RPMI8226 (cell line): ENCODE results near the gene FADS6.
A peak's percentile ranks its signal among the peaks of the same experiment; 100 is the strongest.

Source experiments
- DNase-seq: peaks from one replicate; pipeline ENCODE4 v3.0.0-alpha.2; 2015

Gene FADS6

DNA sequence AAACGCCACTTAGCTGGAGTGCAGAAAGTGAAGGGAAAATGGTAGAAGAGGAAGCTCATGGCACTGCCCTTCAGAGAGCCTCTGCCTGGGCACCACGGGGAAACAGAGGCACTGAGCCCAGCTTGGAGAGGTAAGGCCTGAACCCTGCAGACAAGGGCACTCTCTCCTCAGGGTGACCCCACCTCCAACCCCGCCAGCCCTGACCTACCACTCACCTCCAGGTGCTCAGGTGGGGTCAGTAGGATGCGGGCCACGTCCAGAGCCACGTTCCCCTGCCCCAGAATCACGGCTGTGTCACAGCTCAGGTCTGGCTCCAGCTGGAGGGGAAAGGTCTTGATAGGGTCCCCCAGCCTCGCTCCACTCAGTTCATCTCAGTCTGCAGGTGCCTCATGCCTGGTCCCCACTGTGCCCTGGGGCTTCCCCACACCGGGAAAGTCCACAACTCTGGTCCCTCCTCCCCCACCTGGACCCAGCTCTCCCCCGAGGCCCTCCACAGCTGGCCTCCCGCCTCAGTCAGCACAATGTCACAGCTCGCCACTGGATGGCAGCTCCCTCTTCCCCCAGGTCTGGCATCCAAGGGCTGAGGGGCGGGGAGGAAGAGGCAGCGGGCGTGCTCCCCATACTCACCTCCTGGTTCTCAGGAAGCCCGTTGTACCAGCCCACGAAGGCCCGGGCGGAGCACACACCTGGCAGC, 27.8 kb downstream of the FADS6 start:
- peak; percentile 35 for DNase-seq

DNA sequence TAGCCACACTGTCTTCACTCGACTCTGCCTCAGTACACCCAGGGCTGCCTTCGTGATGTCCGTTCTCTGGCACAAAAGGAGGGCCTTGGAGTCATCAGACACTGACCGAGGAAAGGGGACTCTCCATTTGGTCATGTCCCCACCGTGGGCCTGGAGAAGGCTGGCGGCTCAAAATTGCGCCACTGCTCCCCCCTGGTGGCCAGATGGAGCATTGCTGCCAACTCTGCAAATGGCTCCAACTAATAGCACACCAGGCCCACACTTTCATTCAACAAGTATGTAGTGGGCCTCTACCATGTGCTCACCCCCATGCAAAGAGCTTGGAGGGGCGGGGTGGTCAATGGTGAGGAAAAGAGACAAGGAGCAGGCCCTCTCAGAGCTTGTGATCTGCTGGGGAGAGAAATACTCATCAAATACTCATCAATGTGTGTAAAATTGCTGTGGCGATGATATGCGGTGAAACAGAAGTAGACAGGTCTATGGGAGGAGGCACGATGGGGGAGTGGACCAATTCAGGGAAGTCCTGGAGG, 28.5 kb downstream of the FADS6 start:
- peak; percentile 74 for DNase-seq

DNA sequence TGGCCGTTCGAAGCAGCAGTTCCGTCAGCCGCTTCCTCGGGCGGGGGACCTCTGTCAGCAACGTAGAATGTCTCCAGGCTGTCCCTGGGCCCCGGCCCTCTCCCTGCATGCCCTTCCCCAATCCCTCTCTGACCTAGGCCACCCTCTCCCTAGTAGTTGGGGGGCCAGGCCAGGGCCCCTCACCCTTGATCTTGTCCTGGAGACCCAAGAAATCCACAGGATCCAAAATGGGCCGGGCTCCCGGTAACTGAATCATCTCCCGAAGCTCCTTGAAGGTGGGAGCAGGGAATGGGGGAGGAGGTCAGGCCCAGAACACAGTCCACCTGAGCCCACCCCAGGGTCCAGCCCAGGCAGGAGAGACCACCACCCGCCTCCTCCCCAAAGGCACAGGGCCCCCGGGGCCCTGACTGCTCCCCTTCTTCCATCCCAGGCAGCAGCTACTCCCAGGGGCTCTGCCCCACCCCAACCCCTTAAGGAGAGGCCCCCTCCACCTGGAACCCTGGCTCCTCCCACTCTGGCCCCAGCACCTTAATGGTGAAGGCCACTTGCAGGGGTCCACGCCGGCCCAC, 29.1 kb downstream of the FADS6 start:
- DNase-seq: no peak

DNA sequence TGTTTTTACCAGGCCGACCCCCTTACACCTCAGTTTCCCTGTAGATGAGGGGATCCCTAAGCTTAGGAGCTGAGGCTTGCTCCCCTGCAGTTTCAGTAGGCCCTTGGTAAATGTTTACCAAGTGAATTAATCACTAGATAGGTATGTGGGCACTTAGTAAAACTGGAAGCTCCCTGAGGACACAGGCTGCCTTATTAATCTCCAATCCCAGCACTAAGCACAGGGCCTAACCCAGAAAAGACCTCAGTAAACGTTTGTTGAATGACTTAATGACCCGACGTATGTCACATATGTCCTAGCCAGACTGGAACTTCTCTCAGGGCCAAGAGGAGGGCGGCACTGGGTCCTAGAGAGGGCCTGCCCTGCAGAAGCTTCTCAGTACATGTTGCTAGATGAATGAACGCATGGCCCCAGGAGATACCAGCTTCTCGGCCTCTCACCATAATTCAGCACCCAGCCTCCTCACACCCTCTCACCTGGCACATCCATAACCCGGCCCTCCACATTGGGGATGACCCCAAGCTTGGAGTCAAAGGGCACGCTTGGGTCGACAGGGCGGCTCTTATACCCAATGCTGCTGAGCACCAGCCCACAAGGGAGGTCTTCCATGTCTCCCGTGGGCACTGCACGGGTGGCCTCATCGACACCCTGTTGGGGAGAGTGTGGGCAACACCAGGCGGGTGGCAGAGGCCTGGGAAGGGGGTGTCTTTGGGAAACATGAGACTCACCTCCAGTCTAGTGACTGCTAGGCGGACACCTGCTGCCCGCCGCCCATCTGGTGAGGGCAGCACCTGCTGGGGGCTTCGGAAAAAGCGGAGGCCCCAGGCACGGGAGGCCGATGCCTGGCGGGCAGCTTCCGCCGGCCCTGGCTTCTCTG, 29.8 kb downstream of the FADS6 start:
- DNase-seq: no peak

DNA sequence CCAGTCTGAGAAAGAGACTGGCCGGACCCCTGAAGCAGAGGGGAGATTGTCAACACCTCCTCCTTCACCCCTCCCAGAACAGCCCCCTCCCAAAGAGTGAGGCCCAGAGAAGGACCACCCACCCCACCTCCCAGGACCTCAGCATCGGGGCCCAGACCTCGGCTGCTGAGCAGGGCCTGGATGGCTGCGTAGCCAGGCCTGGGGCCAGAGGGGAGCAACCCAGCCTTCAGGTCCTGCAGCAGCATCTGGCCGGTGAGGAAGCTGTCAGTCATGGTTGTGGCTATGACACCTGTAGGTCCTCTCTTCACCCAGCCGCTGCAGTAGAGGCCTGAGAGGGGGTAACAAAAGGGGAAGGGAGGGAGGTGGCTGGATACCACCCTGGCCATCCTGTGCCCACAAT, 30.5 kb downstream of the FADS6 start:
- no peak for DNase-seq

DNA sequence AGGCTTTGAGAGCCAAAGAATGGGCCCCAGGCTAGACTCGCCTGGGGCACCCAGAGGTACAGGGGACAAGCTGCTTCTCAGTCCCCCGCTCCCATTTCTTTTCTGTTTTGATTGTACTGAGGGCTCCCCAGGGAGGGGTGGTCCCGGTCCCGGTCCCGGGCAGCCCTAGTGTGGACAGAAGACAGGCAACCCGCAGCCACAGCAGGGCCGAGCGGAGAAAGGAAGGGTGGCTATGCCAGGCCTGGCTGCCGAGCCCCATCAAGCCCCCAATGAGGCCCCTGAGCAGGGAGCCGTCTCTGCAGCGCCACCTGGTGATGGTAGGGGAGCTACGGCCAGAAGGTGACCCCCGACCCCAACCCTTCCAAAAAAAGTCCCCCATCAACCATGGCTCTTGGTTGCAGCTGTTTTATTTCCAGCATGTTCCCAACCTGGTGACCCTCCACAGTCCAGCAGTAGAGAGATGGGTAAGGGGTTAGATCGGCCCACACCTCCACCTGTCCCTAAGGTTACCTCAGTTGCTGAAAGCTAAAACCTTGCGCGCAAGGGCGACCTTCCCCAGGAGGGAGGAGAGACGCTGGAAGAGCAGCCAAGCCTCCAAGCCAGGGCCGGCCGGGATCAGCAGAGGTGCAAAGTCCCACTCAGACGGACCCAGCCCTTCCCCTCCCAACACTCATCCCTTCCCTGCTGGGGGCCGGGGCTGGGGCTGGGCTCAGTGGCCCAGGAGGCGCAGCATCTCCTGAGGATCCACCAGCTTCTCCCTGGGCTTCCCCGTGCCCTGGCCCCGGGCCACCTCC, 31.1 kb downstream of the FADS6 start:
- peak; percentile 66 for DNase-seq

DNA sequence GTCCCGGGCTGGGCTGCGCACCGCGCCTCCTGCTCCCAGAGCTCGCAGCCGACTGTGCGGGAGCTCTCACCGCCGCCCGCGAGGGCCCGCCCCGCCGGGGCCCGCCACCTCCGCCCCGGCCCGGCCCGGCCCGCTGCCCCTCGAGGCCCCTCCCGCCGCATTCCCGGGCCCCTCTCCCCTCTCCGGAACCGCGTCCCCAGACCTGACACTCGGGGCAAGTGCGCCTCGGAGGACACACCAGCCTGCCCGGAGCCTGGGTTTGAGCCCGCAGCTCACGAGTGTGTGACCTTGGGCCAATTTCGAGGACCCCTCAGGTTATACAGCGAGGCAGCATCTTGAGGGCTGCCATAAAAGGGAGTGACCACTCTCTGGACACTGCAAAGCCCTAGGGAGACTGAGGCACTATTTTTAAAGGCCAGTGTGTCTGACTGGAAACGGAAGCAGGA, 31.7 kb downstream of the FADS6 start:
- no peak for DNase-seq

DNA sequence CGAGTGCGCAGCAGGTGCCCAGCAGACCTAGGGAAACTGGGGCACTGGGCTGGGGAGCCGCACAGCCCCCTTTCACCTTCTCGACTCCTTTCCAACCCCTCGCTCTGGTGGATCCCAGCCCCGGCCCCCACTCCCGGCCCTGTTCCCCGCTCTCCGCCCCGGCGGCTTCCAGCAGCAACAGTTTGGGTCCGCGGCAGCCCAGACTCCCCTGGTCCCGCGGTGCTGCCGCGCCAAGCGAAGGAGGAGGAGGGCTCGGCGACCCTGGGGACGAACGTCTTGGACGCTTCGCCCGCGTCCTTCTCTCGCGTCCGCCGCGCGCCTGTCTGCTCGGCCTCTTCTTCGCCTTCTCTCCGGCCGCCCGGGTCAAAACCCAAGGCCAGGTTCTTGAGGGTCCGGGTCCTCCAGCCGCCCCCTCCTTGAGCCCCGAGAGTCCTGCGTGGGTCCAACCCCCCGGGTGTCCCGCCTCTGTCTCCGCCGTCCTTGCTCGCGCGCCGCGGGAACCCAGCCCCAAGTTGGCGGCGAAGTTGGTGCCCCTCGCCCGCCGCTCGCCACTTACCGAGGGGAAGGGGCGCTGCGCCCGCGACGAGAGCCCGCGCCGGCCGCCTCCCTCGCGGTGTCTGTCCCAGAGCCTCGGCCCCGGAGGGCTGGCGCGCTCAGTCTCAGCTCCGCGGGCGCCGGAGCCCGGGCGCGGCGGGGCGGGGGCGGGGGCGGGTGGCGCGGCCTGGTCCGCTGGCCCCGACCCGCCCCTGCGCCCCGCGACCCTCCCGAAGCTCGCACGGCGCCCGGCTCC, 32.4 kb downstream of the FADS6 start:
- no peak for DNase-seq

DNA sequence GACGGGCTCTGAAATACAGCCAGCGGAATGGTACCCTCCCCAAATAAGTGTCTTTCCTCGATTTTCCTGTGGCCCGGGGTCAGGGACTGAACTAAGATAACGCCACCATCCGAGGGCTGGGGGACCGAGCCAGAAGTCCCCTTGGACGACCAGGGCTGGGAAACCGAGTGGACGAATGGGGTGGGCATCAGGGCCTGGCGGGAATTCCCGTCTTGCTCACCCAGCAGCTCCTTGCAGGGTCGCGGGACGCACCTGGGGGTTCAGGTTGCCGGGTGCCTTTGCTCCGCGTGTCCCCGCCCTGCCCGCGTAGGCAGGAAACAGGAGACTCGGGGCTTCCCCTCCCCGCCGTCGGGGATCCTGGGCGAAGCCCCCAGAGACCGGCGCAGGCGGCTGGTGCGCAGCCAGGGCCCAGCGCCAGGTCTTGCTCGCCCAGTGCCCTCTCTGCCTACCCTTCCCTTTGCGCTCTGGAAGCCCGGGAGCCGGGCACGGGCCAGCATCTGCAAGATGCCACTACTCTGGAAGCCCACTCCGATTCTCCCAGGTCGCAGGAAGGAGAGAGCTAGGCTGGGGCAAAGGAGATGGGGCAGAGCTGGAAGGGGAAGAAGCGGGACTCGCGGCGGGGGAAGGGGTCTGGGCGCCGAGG, 33.1 kb downstream of the FADS6 start:
- no peak for DNase-seq

DNA sequence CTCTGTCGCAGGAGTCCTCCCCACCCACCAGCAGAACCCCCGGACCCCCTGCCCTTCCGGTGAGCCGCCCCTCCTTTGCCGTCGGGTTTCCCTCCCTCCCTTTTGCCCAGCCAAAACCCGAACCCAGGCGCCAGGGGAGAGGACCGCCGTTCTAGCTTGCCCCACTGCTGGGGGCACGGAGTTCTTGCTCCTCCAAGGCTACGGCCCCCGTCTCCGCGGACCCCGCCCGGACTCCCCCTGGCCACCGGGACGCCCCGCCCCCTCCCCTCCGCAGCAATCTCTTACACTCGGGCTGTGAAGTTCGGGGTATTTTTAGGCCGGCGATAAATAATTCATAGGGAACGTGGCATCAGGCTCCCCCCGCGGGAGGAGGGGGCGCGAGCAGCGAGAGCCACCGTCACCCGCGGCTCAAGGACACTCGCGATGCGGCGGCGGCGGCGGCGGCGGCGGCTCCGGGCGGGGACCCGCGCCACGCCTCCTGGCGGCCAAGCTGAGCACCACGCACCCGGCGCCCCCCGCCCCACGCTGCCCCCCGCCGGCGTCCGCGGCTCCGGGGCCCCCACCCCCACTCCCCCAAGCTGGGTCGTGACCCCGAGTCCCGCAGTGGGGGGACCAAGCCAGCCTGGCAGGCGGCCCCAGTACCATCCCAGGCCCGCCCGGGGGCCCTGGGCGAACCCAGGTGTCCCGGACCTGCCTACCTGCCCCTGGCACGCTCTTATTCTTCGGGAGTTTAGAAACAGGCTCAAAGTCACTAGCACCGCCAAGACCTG, 33.8 kb downstream of the FADS6 start, which contains the start of gene GRIN2C:
Gene GRIN2C (minus strand): TSS at position 427 of the 770 bp plus-strand sequence. CDS start 4,793 bp downstream, outside the sequence.
- peak; percentile 35 for DNase-seq

DNA sequence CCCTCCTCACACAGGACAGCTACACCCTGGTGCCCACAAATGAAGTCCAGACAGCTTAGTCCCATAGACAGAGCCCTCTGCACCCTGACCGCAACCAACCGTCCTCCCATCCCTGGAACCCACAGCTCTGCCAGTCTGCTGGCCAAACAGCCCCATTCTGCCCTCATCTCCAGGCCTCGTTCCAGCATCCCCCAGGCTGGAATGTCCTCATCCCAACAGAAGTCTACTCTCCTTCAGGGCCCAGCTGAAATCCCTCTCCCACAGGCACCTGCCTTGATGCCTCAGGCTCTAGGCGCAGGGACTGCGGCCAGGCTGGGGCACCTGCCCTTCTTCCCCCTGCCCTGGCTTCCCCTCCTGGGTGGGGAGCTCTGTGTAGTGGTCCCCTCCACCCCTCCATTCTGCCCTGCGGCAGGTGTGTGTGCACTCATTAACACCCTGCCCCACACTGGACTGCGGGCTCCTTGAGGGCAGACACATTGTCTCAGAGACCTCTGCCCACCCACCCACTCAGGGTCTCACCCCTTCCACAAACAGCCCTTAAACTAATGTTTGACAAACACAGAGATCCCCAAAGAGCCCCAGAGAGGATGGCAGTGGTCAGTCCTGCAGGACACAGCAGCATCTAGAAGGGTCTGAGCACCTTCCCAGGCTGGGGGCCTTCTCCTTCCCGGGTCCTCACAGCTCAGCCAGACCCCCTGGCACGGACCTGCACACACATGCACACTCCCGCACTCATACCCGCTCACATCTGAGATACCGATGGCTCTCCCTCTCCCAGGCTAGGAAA, 34.6 kb downstream of the FADS6 start:
- DNase-seq: no peak

DNA sequence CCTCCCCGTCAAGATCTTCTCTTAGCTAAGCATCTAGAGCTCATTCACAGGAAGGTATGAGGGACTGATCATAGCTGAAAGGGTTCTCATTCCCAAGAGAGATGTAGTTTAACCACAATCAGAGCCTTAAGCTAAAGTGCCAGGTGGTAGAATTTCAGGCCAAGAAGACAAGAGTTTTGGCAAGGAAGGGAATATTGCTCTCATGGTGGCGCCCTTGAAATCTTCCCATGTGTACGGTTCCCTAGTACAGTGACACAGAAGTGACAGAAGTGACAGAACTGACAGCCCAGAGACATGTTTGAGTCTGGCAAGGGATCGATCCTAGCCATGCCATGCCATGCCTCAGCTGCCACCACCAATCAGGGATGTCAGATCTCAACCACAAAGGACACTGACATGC, 36.2 kb downstream of the FADS6 start:
- DNase-seq: no peak

DNA sequence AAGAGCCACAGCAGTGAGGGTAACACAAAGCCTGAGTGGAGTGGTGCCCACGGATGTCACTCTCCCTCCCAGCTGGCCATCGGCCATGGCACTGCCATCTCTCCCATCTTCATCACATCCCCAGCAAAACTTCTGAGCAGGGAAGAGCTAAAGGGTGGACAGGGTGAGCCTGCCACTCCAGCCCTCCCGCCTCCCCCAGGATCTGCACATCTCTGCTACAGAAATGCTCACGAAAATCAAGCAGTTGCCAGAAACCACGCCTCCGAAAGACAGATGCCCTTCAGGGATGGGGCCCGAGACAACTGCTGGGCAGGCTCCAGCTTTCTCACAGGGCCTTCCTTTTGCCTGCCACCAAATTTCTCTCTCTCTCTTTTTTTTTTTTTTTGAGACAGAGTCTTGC, 37.3 kb downstream of the FADS6 start:
- DNase-seq: peak; percentile 89

DNA sequence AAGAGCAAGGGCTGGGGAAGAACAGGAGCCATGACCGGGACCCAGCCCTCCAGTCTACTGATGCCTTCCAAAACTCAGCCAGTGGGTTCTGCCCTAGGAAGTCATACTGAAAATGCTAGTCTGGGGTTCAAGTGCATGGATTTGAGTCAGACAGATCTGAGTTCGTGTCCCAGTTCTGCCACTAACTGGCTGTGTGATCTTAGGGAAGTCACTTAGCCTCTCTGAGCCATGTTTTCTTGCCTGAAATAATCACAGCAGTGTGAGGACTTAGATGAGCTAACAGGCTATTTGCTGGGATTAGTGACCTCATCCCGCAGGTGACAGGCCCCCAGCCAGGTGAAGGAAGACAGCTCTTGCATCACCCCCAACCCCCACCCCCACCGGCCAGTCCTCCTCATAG, 38.1 kb downstream of the FADS6 start:
- no peak for DNase-seq

DNA sequence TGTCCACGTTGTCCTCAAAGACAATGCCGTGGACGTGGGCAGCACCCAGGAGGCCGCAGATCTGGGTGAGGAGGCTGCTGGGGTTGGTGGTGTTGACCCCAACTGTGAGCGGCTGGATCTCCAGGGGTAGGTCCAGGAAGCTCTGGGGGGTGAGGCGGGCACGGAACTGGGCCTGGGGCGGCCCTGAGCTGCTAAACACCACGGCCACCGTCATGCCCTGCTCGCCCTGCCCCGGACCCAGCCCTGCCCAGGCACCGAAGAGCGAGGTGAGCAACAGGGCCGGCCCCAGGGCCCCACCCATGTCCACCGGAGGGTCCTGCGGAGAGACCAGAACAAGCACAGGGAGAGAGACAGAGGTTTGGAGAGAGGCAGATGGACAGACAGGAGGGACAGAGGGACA, 38.6 kb downstream of the FADS6 start:
- no peak for DNase-seq

DNA sequence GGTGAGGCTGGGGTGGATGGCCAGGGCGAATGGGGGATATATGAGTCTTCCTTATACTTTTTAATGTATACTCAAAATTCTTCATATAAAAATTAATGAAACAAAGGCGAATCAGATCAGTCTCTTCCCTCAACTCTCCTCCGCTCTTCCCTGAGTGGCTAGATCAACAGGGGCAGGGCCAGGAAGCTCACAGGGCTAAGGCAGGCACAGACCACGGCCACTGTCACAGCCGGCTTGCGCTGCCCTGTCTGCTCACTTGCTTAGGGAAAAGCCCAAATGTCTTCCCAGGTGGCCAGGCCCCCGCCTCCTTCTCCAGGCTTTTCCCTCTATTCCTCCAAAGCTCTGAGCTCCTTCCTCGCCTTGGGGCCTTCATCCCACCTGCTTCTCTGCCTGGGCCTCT, 39.8 kb downstream of the FADS6 start:
- no peak for DNase-seq

DNA sequence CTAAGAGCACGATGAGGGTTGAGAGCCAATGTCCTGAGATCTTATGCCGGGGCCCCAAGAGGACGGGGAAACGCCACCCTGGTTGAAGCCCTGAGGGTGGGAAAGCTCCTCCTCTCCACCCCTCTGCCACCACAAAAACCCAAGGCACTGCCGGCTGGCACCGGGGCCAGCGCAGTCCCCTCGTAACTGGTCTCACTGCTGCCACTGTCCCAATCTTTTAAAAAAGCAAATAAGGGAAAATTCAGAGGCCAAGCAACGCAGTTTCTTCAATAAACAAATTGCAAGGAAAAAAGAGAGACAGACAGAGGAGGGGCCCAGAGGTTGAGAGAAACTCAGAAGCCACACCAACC, 40.4 kb downstream of the FADS6 start:
- no peak for DNase-seq

DNA sequence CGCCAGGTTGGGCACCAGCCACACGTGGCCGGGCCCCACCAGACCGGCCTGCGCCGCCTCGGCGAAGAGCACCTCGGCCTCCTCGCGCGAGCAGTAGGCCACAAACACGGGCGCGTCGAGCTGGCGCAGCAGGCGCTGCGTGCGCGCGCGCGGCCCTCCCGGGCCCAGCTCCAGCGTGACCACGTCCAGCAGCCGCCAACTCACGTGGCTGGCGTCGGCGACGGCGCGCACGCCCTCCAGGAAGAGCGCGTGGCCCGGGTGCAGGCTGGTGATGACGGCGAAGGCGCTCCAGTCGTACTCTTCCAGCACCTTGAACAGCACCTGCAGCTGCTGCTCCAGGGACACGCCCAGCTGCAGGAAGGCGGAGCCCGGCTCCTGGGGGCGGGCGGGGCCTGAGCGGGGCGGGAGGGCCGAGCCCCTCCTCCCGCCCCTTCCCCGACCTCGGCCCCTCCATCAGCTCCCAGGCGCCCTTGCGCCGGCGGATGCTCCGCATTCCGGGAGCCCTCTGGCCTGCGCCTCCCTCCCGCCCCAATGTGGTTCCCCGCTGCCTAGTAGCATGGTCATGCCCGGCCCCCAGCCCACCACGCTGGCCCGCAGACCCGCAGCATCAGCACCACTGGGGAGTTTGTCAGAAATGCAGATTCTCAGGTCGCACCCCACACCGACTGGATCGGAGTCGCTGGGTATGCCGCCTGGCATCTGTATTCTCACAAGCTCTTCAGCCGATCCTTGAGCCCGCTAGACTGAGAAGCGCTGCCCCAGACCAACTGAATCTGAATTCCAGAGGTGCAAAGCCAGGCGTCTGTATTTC, 41.0 kb downstream of the FADS6 start:
- peak; percentile 89 for DNase-seq
